Measurements from ENCODE around the gene PTEN. TPM values are rescaled to one million over a fixed set of nuclear protein-coding genes. Genes with fewer than 3 reads are reported as not detected.
"Not testable (repeated sequence)": the region's sequence is repeated elsewhere in the genome, so short reads cannot be mapped to it uniquely, and the experiment has no call there.

Gene PTEN
- polyA plus RNA-seq, 4 donors = 18.8 to 73.2 (median 27.7) TPM

- 86 to 87% (median 86%) methylated on average over 2 of the region's 2 CpGs for WGBS, 3 donors
These were observed 19.3 kb downstream of the PTEN start for GRCh38 chr10:87882555-87883294.

GRCh38 chr10:87886635-87887034, 23.2 kb downstream of the PTEN start:
- peaks cover 0 to 8% of the 10 kb centered on the region in 2 donors for H3K9me3 ChIP-seq (ENCODE audit: control insufficient read depth in 2 of 2, insufficient read depth in 1 of 2, low read depth in 1 of 2, low read length in 1 of 2)
- WGBS, 3 donors = 97 to 98% (median 97%) methylated on average over 2 of the region's 2 CpGs
- H3K36me3 ChIP-seq (ENCODE audit: control insufficient read depth in 3 of 3, insufficient read depth in 2 of 3, low read depth in 1 of 3, low read length in 3 of 3) = peaks cover 3 to 11% (median 3%) of the 10 kb centered on the region in 3 donors
- no peak overlapping the region for H3K4me3 ChIP-seq (ENCODE audit: low read depth in 1 of 3, low read length in 3 of 3)
- no peaks in the 10 kb centered on the region for H3K4me1 ChIP-seq (ENCODE audit: control insufficient read depth in 3 of 3, insufficient read depth in 2 of 3, low read depth in 1 of 3, low read length in 2 of 3)
- no peak overlapping the region for H3K27ac ChIP-seq (ENCODE audit: low read depth in 1 of 3, low read length in 2 of 3)
- DNase-seq (no peak), FAIRE-seq (no peak)
- H3K27me3 ChIP-seq (ENCODE audit: control insufficient read depth in 3 of 3, insufficient read depth in 3 of 3, low read length in 3 of 3) = no peaks in the 10 kb centered on the region

More at GRCh38 chr10:87882555-87883294, 19.3 kb downstream of the PTEN start:
- peaks cover 0 to 13% (median 3%) of the 10 kb centered on the region in 3 donors for H3K36me3 ChIP-seq (ENCODE audit: control insufficient read depth in 3 of 3, insufficient read depth in 2 of 3, low read depth in 1 of 3, low read length in 3 of 3)
- H3K27ac ChIP-seq (ENCODE audit: low read depth in 1 of 3, low read length in 2 of 3) = no peak overlapping the region
- DNase-seq = peak; percentile 10 to 19
- no peak overlapping the region for H3K4me3 ChIP-seq (ENCODE audit: low read depth in 1 of 3, low read length in 3 of 3)
- no peaks in the 10 kb centered on the region for H3K4me1 ChIP-seq (ENCODE audit: control insufficient read depth in 3 of 3, insufficient read depth in 2 of 3, low read depth in 1 of 3, low read length in 2 of 3)
- peaks cover 0 to 8% of the 10 kb centered on the region in 2 donors for H3K9me3 ChIP-seq (ENCODE audit: control insufficient read depth in 2 of 2, insufficient read depth in 1 of 2, low read depth in 1 of 2, low read length in 1 of 2)
- no peaks in the 10 kb centered on the region for H3K27me3 ChIP-seq (ENCODE audit: control insufficient read depth in 3 of 3, insufficient read depth in 3 of 3, low read length in 3 of 3)
- peak; percentile 51 for FAIRE-seq

GRCh38 chr10:87887146-87887545, 23.7 kb downstream of the PTEN start:
- H3K4me1 ChIP-seq (ENCODE audit: control insufficient read depth in 3 of 3, insufficient read depth in 2 of 3, low read depth in 1 of 3, low read length in 2 of 3) = no peaks in the 10 kb centered on the region
- FAIRE-seq (no peak), DNase-seq (no peak)
- 91 to 97% (median 95%) methylated on average over 1 of the region's 1 CpG for WGBS, 3 donors
- H3K9me3 ChIP-seq (ENCODE audit: control insufficient read depth in 2 of 2, insufficient read depth in 1 of 2, low read depth in 1 of 2, low read length in 1 of 2) = peaks cover 0 to 8% of the 10 kb centered on the region in 2 donors
- no peak overlapping the region for H3K27ac ChIP-seq (ENCODE audit: low read depth in 1 of 3, low read length in 2 of 3)
- peaks cover 3 to 13% (median 3%) of the 10 kb centered on the region in 3 donors for H3K36me3 ChIP-seq (ENCODE audit: control insufficient read depth in 3 of 3, insufficient read depth in 2 of 3, low read depth in 1 of 3, low read length in 3 of 3)
- H3K27me3 ChIP-seq (ENCODE audit: control insufficient read depth in 3 of 3, insufficient read depth in 3 of 3, low read length in 3 of 3) = no peaks in the 10 kb centered on the region
- no peak overlapping the region for H3K4me3 ChIP-seq (ENCODE audit: low read depth in 1 of 3, low read length in 3 of 3)

GRCh38 chr10:87887548-87888289, 24.3 kb downstream of the PTEN start:
- WGBS, 3 donors = 93 to 96% (median 94%) methylated on average over 2 of the region's 2 CpGs
- FAIRE-seq = no peak

GRCh38 chr10:87895430-87895829, 32.0 kb downstream of the PTEN start:
- Histone ChIP-seq H3K4me1 (ENCODE audit: control insufficient read depth in 3 of 3, insufficient read depth in 2 of 3, low read depth in 1 of 3, low read length in 2 of 3) (no peaks in the 10 kb centered on the region), H3K4me3 (ENCODE audit: low read depth in 1 of 3, low read length in 3 of 3) (no peak overlapping the region), H3K27me3 (ENCODE audit: control insufficient read depth in 3 of 3, insufficient read depth in 3 of 3, low read length in 3 of 3) (no peaks in the 10 kb centered on the region), H3K36me3 (ENCODE audit: control insufficient read depth in 3 of 3, insufficient read depth in 2 of 3, low read depth in 1 of 3, low read length in 3 of 3) (peaks cover 0 to 11% (median 2%) of the 10 kb centered on the region in 3 donors), H3K27ac (ENCODE audit: low read depth in 1 of 3, low read length in 2 of 3) (no peak overlapping the region), H3K9me3 (ENCODE audit: control insufficient read depth in 2 of 2, insufficient read depth in 1 of 2, low read depth in 1 of 2, low read length in 1 of 2) (peaks cover 0 to 4% of the 10 kb centered on the region in 2 donors)
- no peak for DNase-seq
- 58 to 89% (median 86%) methylated on average over 1 of the region's 1 CpG for WGBS, 3 donors
- no peak for FAIRE-seq

More at GRCh38 chr10:87887548-87888289, 24.3 kb downstream of the PTEN start:
- Histone ChIP-seq H3K4me1 (ENCODE audit: control insufficient read depth in 3 of 3, insufficient read depth in 2 of 3, low read depth in 1 of 3, low read length in 2 of 3) (no peaks in the 10 kb centered on the region), H3K36me3 (ENCODE audit: control insufficient read depth in 3 of 3, insufficient read depth in 2 of 3, low read depth in 1 of 3, low read length in 3 of 3) (peaks cover 3 to 13% (median 3%) of the 10 kb centered on the region in 3 donors), H3K9me3 (ENCODE audit: control insufficient read depth in 2 of 2, insufficient read depth in 1 of 2, low read depth in 1 of 2, low read length in 1 of 2) (peaks cover 0 to 8% of the 10 kb centered on the region in 2 donors), H3K27me3 (ENCODE audit: control insufficient read depth in 3 of 3, insufficient read depth in 3 of 3, low read length in 3 of 3) (no peaks in the 10 kb centered on the region), H3K27ac (ENCODE audit: low read depth in 1 of 3, low read length in 2 of 3) (no peak overlapping the region), H3K4me3 (ENCODE audit: low read depth in 1 of 3, low read length in 3 of 3) (no peak overlapping the region)
- DNase-seq = no peak

- WGBS, 3 donors = 22 to 56% (median 43%) methylated on average over 2 of the region's 2 CpGs
- Histone ChIP-seq H3K27ac (ENCODE audit: low read depth in 1 of 3, low read length in 2 of 3) (no peak overlapping the region), H3K4me1 (ENCODE audit: control insufficient read depth in 3 of 3, insufficient read depth in 2 of 3, low read depth in 1 of 3, low read length in 2 of 3) (no peaks in the 10 kb centered on the region), H3K9me3 (ENCODE audit: control insufficient read depth in 2 of 2, insufficient read depth in 1 of 2, low read depth in 1 of 2, low read length in 1 of 2) (peaks cover 0 to 4% of the 10 kb centered on the region in 2 donors), H3K4me3 (ENCODE audit: low read depth in 1 of 3, low read length in 3 of 3) (no peak overlapping the region), H3K27me3 (ENCODE audit: control insufficient read depth in 3 of 3, insufficient read depth in 3 of 3, low read length in 3 of 3) (no peaks in the 10 kb centered on the region), H3K36me3 (ENCODE audit: control insufficient read depth in 3 of 3, insufficient read depth in 2 of 3, low read depth in 1 of 3, low read length in 3 of 3) (peaks cover 0 to 11% (median 2%) of the 10 kb centered on the region in 3 donors)
- FAIRE-seq = no peak
- no peak for DNase-seq
These were observed 32.8 kb downstream of the PTEN start for GRCh38 chr10:87896216-87896615.

GRCh38 chr10:87897957-87898356, 34.5 kb downstream of the PTEN start:
- H3K27me3 ChIP-seq (ENCODE audit: control insufficient read depth in 3 of 3, insufficient read depth in 3 of 3, low read length in 3 of 3); H3K9me3 ChIP-seq (ENCODE audit: control insufficient read depth in 2 of 2, insufficient read depth in 1 of 2, low read depth in 1 of 2, low read length in 1 of 2); H3K36me3 ChIP-seq (ENCODE audit: control insufficient read depth in 3 of 3, insufficient read depth in 2 of 3, low read depth in 1 of 3, low read length in 3 of 3); H3K4me3 ChIP-seq (ENCODE audit: low read depth in 1 of 3, low read length in 3 of 3); H3K4me1 ChIP-seq (ENCODE audit: control insufficient read depth in 3 of 3, insufficient read depth in 2 of 3, low read depth in 1 of 3, low read length in 2 of 3); FAIRE-seq; H3K27ac ChIP-seq (ENCODE audit: low read depth in 1 of 3, low read length in 2 of 3); DNase-seq: not testable (repeated sequence)
- 93 to 99% (median 97%) methylated on average over 8 of the region's 8 CpGs for WGBS, 3 donors

- H3K27ac ChIP-seq (ENCODE audit: low read depth in 1 of 3, low read length in 2 of 3); DNase-seq; FAIRE-seq; H3K4me1 ChIP-seq (ENCODE audit: control insufficient read depth in 3 of 3, insufficient read depth in 2 of 3, low read depth in 1 of 3, low read length in 2 of 3); H3K4me3 ChIP-seq (ENCODE audit: low read depth in 1 of 3, low read length in 3 of 3); H3K27me3 ChIP-seq (ENCODE audit: control insufficient read depth in 3 of 3, insufficient read depth in 3 of 3, low read length in 3 of 3): not testable (repeated sequence)
- peaks cover 0 to 17% of the 10 kb centered on the region in 2 donors for H3K9me3 ChIP-seq (ENCODE audit: control insufficient read depth in 2 of 2, insufficient read depth in 1 of 2, low read depth in 1 of 2, low read length in 1 of 2)
- 98 to 99% (median 98%) methylated on average over 8 of the region's 8 CpGs for WGBS, 3 donors
- H3K36me3 ChIP-seq (ENCODE audit: control insufficient read depth in 3 of 3, insufficient read depth in 2 of 3, low read depth in 1 of 3, low read length in 3 of 3) = peaks cover 2 to 24% (median 2%) of the 10 kb centered on the region in 3 donors
These were observed 40.0 kb downstream of the PTEN start for GRCh38 chr10:87903396-87903795.
